HL-60 (cell line): Measurements from ENCODE around the gene PPME1.

Experiments used
- DNase-seq, 2 experiments: peaks; one replicate each; pipeline ENCODE4 v3.0.0-alpha.2; 2010 to 2020; ENCODE audit warnings: low read depth in 1 of 2, low spot score in 1 of 2
- H3K27ac ChIP-seq: fragments of 250-450 bp; sonication (Bioruptor Pico); replicated peaks from 2 replicates; pipeline ENCODE4 v1.5.1; 2020; ENCODE audit warnings: mild to moderate bottlenecking, moderate library complexity
- H3K27me3 ChIP-seq: fragments of 250-450 bp; sonication (Bioruptor Pico); 2 replicates; pipeline ENCODE4 v1.5.1; 2021; ENCODE audit warnings: mild to moderate bottlenecking, moderate library complexity; ENCODE audit not compliant: insufficient read depth, poor library complexity, severe bottlenecking
- H3K4me3 ChIP-seq: replicated peaks from 2 replicates; pipeline ENCODE4 v1.5.1; 2011; ENCODE audit warnings: mild to moderate bottlenecking, control low read depth, low read length; ENCODE audit not compliant: insufficient read depth
- GABPA ChIP-seq: IDR thresholded peaks from 2 replicates; pipeline ENCODE4 v1.6.1; 2012; ENCODE audit warnings: low read depth
- POLR2AphosphoS5 ChIP-seq: IDR thresholded peaks from 2 replicates; pipeline ENCODE4 v1.6.1; 2012; ENCODE audit warnings: low read depth
- SPI1 ChIP-seq: IDR thresholded peaks from 2 replicates; pipeline ENCODE4 v1.6.1; 2012; ENCODE audit warnings: low read depth, mild to moderate bottlenecking, borderline replicate concordance
- TF ChIP-seq, protein P1 (sequence below): IDR thresholded peaks from one replicate; pipeline ENCODE4 v1.5.1; 2011; ENCODE audit warnings: low read length, control low read depth, inconsistent platforms; ENCODE audit not compliant: insufficient read depth
- TF ChIP-seq, protein P2 (sequence below): IDR thresholded peaks from 2 replicates; pipeline ENCODE4 v1.6.1; 2012; ENCODE audit warnings: low read depth; ENCODE audit not compliant: insufficient replicate concordance

Gene PPME1

DNA sequence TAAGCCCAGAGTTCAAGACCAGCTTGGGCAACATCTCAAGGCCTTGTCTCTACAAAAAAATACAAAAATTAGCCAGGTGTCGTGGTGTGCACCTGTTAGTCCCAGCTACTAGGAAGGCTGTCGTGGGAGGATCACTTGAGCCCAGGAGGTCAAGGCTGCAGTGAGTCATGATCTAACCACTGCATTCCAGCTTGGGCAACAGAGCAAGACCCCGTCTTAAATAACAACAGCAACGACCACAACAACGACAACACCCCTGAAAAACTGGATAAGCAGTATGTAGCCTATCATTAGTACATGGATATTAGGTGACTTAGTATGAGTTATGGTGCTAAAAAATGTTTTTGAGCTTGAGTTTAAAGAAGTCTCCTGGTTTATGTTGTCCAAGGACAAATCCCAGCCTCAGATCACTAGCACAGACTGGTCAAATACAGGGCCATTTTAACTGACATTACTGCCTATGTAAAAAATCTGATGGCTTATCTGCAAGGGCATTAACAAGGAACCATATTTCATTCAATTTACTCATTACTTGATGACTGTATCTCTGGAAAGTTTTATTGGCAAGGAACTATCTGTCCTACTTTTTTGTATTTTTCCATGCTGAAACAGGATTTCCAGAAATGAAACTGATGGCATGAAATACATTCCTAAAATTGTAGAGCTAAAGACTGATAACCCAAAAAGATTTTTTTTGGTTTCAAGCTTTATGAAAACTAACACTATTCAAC, 23.7 kb upstream of the PPME1 start:
- TF ChIP-seq, protein P1, sequence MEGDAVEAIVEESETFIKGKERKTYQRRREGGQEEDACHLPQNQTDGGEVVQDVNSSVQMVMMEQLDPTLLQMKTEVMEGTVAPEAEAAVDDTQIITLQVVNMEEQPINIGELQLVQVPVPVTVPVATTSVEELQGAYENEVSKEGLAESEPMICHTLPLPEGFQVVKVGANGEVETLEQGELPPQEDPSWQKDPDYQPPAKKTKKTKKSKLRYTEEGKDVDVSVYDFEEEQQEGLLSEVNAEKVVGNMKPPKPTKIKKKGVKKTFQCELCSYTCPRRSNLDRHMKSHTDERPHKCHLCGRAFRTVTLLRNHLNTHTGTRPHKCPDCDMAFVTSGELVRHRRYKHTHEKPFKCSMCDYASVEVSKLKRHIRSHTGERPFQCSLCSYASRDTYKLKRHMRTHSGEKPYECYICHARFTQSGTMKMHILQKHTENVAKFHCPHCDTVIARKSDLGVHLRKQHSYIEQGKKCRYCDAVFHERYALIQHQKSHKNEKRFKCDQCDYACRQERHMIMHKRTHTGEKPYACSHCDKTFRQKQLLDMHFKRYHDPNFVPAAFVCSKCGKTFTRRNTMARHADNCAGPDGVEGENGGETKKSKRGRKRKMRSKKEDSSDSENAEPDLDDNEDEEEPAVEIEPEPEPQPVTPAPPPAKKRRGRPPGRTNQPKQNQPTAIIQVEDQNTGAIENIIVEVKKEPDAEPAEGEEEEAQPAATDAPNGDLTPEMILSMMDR = no peak
- Histone ChIP-seq H3K4me3 (no peak overlapping the region), H3K27ac (no peak overlapping the region), H3K27me3 (no peaks in the 10 kb centered on the region)
- no peak for DNase-seq

DNA sequence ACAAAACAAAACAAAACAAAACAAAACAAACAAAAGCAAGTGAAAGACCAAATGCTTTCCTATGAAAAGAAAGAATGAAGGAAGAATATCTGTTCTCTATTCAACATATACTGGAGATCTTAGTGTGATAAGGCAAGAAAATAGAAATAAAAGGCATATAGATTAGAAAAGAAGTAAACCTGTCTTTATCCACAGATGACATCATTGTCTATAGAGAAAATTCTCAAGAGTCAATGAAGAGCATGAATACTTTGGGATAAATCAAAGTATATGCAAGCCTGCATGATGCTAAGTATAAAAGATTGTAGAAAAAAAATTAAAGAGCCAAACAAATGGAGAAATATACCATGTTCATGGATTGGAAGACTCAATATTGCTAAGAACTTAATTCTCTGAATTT, 17.9 kb upstream of the PPME1 start:
- Histone ChIP-seq H3K27ac (no peak overlapping the region), H3K4me3 (no peak overlapping the region), H3K27me3 (no peaks in the 10 kb centered on the region)
- DNase-seq = no peak
- TF ChIP-seq GABPA (no peak), SPI1 (no peak), POLR2AphosphoS5 (no peak)
- TF ChIP-seq, protein P1 = no peak
- TF ChIP-seq, protein P2, sequence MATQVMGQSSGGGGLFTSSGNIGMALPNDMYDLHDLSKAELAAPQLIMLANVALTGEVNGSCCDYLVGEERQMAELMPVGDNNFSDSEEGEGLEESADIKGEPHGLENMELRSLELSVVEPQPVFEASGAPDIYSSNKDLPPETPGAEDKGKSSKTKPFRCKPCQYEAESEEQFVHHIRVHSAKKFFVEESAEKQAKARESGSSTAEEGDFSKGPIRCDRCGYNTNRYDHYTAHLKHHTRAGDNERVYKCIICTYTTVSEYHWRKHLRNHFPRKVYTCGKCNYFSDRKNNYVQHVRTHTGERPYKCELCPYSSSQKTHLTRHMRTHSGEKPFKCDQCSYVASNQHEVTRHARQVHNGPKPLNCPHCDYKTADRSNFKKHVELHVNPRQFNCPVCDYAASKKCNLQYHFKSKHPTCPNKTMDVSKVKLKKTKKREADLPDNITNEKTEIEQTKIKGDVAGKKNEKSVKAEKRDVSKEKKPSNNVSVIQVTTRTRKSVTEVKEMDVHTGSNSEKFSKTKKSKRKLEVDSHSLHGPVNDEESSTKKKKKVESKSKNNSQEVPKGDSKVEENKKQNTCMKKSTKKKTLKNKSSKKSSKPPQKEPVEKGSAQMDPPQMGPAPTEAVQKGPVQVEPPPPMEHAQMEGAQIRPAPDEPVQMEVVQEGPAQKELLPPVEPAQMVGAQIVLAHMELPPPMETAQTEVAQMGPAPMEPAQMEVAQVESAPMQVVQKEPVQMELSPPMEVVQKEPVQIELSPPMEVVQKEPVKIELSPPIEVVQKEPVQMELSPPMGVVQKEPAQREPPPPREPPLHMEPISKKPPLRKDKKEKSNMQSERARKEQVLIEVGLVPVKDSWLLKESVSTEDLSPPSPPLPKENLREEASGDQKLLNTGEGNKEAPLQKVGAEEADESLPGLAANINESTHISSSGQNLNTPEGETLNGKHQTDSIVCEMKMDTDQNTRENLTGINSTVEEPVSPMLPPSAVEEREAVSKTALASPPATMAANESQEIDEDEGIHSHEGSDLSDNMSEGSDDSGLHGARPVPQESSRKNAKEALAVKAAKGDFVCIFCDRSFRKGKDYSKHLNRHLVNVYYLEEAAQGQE = no peak

DNA sequence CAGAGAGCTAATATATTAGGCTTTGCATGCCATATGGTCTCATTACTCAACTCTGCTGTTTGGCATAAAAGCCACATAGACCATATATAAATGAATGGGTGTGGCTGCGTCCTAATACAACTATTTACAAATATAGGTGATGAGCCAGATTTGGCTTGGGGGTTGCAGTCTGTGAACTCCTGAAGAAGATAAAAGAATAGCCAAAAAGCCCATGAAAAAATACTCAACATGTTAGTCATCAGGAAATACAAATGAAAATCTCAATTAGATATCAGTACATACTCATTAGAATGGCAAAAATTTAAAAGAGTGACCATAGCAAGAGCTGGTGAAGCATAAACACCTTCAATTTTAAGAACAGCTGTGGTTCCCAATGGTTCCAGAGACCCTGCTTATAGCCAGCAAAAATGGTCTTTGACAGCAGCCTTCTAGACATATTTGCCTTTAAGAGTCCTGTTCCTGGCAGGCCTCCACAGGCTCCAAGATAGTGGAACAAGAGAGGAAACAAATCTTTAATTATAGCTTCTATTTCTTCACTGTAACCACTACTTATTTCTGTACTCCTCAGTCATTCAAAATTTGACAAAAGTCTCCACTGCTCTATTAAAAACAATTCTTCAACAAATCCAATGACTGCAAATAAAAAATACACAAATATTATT, 16.3 kb upstream of the PPME1 start:
- Histone ChIP-seq H3K27me3 (no peaks in the 10 kb centered on the region), H3K27ac (no peak overlapping the region), H3K4me3 (no peak overlapping the region)
- TF ChIP-seq, protein P2 = no peak
- TF ChIP-seq SPI1 = no peak
- no peak for TF ChIP-seq POLR2AphosphoS5
- TF ChIP-seq, protein P1 = no peak
- DNase-seq = no peak
